Nucleus accumbens (tissue), 56 donors: Measurements from ENCODE around the gene FKBP10.
"Not testable (repeated sequence)": the region's sequence is repeated elsewhere in the genome, so short reads cannot be mapped to it uniquely, and the experiment has no call there.

Source experiments
- DNase-seq, 56 donors: peaks; one replicate each; lab custom pipeline; 2025; lab: John Stamatoyannopoulos, UW

The FKBP10 gene

GRCh38 chr17:41835214-41835799 is 22.5 kb downstream of the FKBP10 start:
- peak in 2 of 56 donors; percentile 5 to 20 for DNase-seq

GRCh38 chr17:41835800-41836549 is 23.2 kb downstream of the FKBP10 start, which contains the start of gene NT5C3B:
Gene NT5C3B, minus strand, starts transcription at chr17:41836232. Its CDS starts 39 bp downstream, at chr17:41836193.
- peak in 47 of 56 donors; percentile 13 to 77 (median 44) for DNase-seq

- no peak for DNase-seq
Observed at GRCh38 chr17:41836550-41837196, 23.9 kb downstream of the FKBP10 start.

- DNase-seq = no peak
Observed at GRCh38 chr17:41837761-41838538, 25.1 kb downstream of the FKBP10 start, which contains the start of gene KLHL10. Gene KLHL10, plus strand, starts transcription at chr17:41837825. Its CDS starts 108 bp downstream, at chr17:41837933.

GRCh38 chr17:41839448-41839847 is 26.6 kb downstream of the FKBP10 start:
- DNase-seq = not testable (repeated sequence)

GRCh38 chr17:41840781-41841180 is 28.0 kb downstream of the FKBP10 start:
- DNase-seq = not testable (repeated sequence)

- no peak for DNase-seq
Observed at GRCh38 chr17:41844971-41845370, 32.2 kb downstream of the FKBP10 start.

GRCh38 chr17:41848788-41849187 is 36.0 kb downstream of the FKBP10 start:
- DNase-seq = no peak

- no peak for DNase-seq
Observed at GRCh38 chr17:41849251-41849990, 36.6 kb downstream of the FKBP10 start.

- not testable (repeated sequence) for DNase-seq
Observed at GRCh38 chr17:41851382-41851781, 38.6 kb downstream of the FKBP10 start.

- no peak for DNase-seq
Observed at GRCh38 chr17:41860254-41860931, 47.6 kb downstream of the FKBP10 start.

GRCh38 chr17:41863074-41863848 is 50.5 kb downstream of the FKBP10 start:
- DNase-seq = no peak

- DNase-seq = peak in 5 of 56 donors; percentile 30 to 66 (median 44)
Observed at GRCh38 chr17:41864498-41864835, 51.7 kb downstream of the FKBP10 start.

GRCh38 chr17:41864836-41865595 is 52.2 kb downstream of the FKBP10 start, which contains the start of gene KLHL11:
Gene KLHL11, minus strand, starts transcription at chr17:41865423. Its CDS starts 53 bp downstream, at chr17:41865370.
- peak in 55 of 56 donors; percentile 49 to 94 (median 83) for DNase-seq

- DNase-seq = no peak
Observed at GRCh38 chr17:41865596-41865893, 52.7 kb downstream of the FKBP10 start.

- DNase-seq = no peak
Observed at GRCh38 chr17:41868568-41868967, 55.8 kb downstream of the FKBP10 start.

- no peak for DNase-seq
Observed at GRCh38 chr17:41869426-41869825, 56.6 kb downstream of the FKBP10 start.

- no peak for DNase-seq
Observed at GRCh38 chr17:41870097-41870496, 57.3 kb downstream of the FKBP10 start.
